Transverse colon (tissue), 4 donors: ENCODE data around the gene PROM1. TPM values are rescaled to one million over a fixed set of nuclear protein-coding genes. Genes with fewer than 3 reads are reported as not detected.

Experiments
- DNase-seq: peaks from one replicate; pipeline ENCODE4 v3.0.0-alpha.2; 2019
- H3K27ac ChIP-seq, 4 donors: fragments of 200-600 bp; sonication (generic); 2 replicates each; pipeline ENCODE4 v1.5.1; 2016 to 2018; ENCODE audit warnings: inconsistent platforms in 4 of 4
- H3K27me3 ChIP-seq: fragments of 200-600 bp; sonication (generic); 2 replicates; pipeline ENCODE4 v1.5.1; 2017; ENCODE audit warnings: inconsistent platforms
- H3K36me3 ChIP-seq, 4 donors: fragments of 200-600 bp; sonication (generic); 2 replicates each; pipeline ENCODE4 v1.5.1; 2017 to 2019; ENCODE audit warnings: inconsistent platforms in 4 of 4
- H3K4me1 ChIP-seq, 4 donors: fragments of 200-600 bp; sonication (generic); 2 replicates each; pipeline ENCODE4 v1.5.1; 2017 to 2020; ENCODE audit warnings: inconsistent platforms in 4 of 4
- H3K4me3 ChIP-seq, 4 donors: fragments of 200-600 bp; sonication (generic); 1 replicate in 1 of 4; 2 replicates in 3 of 4; pipeline versions ENCODE4 v1.5.1 to v1.6.1; 2017 to 2019; ENCODE audit warnings: inconsistent platforms in 4 of 4
- H3K9me3 ChIP-seq, 2 donors: fragments of 200-600 bp; sonication (generic); 2 replicates each; pipeline ENCODE4 v1.5.1; 2017 to 2019; ENCODE audit warnings: inconsistent platforms in 2 of 2
- CTCF ChIP-seq, 5 experiments: fragments of 200-600 bp in 3 of 5; fragments of 450-650 bp in 2 of 5; sonication (generic) in 3 of 5; IDR thresholded peaks; 1 replicate in 2 of 5; 2 replicates in 3 of 5; pipeline ENCODE4 v1.5.1; 2016 to 2017; ENCODE audit warnings: antibody characterized with exemption in 5 of 5, inconsistent platforms in 3 of 5, mild to moderate bottlenecking in 2 of 5, moderate library complexity in 1 of 5
- EP300 ChIP-seq: sonication (generic); formaldehyde crosslinking; IDR thresholded peaks from one replicate; pipeline ENCODE4 v1.6.1; 2017; ENCODE audit warnings: antibody characterized with exemption, low read depth
- POLR2A ChIP-seq: fragments of 450-650 bp; IDR thresholded peaks from one replicate; pipeline ENCODE4 v1.6.1; 2016; ENCODE audit warnings: antibody characterized with exemption, mild to moderate bottlenecking, moderate library complexity
- POLR2AphosphoS5 ChIP-seq, 3 donors: sonication (generic); formaldehyde crosslinking; IDR thresholded peaks; one replicate each; pipeline ENCODE4 v1.6.1; 2016; ENCODE audit warnings: antibody characterized with exemption in 3 of 3
- WGBS, 2 donors: methylation state at CpG; one replicate each; pipeline ENCODE4 v1.1.5; 2018; ENCODE audit warnings: low coverage in 1 of 2; 5-methylcytosine and 5-hydroxymethylcytosine counted together
- in situ Hi-C, 4 donors: fragments of 200-750 bp; cut with MboI; loops; one replicate each; pipeline versions ENCODE4 v1.15.0 to v1.15.1; 2017; ENCODE audit warnings: low sequenced_read_pairs in 3 of 4, low pct_ligation_motif_present in 1 of 4, low pct_unique_long_range_greater_than_20kb in 1 of 4
- intact Hi-C: fragments of 100-400 bp; cut with DNase I; formaldehyde crosslinking; loops from one replicate; pipeline ENCODE4 v1.15.1; 2023; ENCODE audit warnings: low total_unique reads
- total RNA-seq, 4 donors: library from RNA; depleted of rRNA; stranded (reverse); fragments of >200 nt; gene quantifications; one replicate each; pipeline ENCODE4 v1.1.0, GENCODE V29; 2016

PROM1 gene
- total RNA-seq, 4 donors from 2014 or later, result 35.2 to 236 (median 170) TPM

GRCh38 chr4:15963576-15963975 lies 120.2 kb downstream of the PROM1 start:
- WGBS, 2 donors, result 27 to 67% methylated on average over 1 to 4 of the region's 4 CpGs
- Histone ChIP-seq H3K4me1 (peaks cover 0 to 15% (median 7%) of the 10 kb centered on the region in 4 donors), H3K27ac (no peak overlapping the region), H3K4me3 (no peak overlapping the region), H3K36me3 (no peaks in the 10 kb centered on the region), H3K9me3 (no peaks in the 10 kb centered on the region), H3K27me3 (no peaks in the 10 kb centered on the region)
- TF ChIP-seq POLR2A, result no peak
- no peak for TF ChIP-seq CTCF (IDR thresholded peaks at IDR 0.05)
- no peak for TF ChIP-seq POLR2AphosphoS5 (IDR thresholded peaks at IDR 0.05)
- TF ChIP-seq EP300, result no peak
- in situ Hi-C loops (loop anchor here in 1 of 4 donors (10.0 to 25.0 kb wide), 2 partner anchors 229 to 476 kb away; no protein-coding TSS in a partner anchor), intact Hi-C loops (no loop called here)
- DNase-seq, result no peak

GRCh38 chr4:15963001-15963451 lies 120.8 kb downstream of the PROM1 start, which contains the start of gene FGFBP2:
Gene FGFBP2 (minus strand): TSS chr4:15963175. CDS start chr4:15963129, 46 bp downstream.
- intact Hi-C loops, result no loop called here
- H3K4me1 ChIP-seq, result peaks cover 0 to 15% (median 7%) of the 10 kb centered on the region in 4 donors
- H3K27me3 ChIP-seq, result no peaks in the 10 kb centered on the region
- in situ Hi-C loops, result loop anchor here in 1 of 4 donors (10.0 to 25.0 kb wide), 2 partner anchors 228 to 476 kb away; no protein-coding TSS in a partner anchor
- H3K36me3 ChIP-seq, result no peaks in the 10 kb centered on the region
- TF ChIP-seq POLR2AphosphoS5 (IDR thresholded peaks at IDR 0.05), result no peak
- no peak for TF ChIP-seq EP300
- peak; percentile 36 to 57 (median 43) for TF ChIP-seq CTCF (IDR thresholded peaks at IDR 0.05)
- no peak for TF ChIP-seq POLR2A
- H3K27ac ChIP-seq, result no peak within 1 kb of the TSS
- DNase-seq, result peak; percentile 59
- no peak within 1 kb of the TSS for H3K4me3 ChIP-seq
- 30% methylated on average over 9 of the region's 9 CpGs; no CpG with 5 or more reads in 1 of the 2 donors for WGBS, 2 donors
- H3K9me3 ChIP-seq, result no peaks in the 10 kb centered on the region

GRCh38 chr4:15961781-15962510 lies 121.9 kb downstream of the PROM1 start:
- no peaks in the 10 kb centered on the region for H3K9me3 ChIP-seq
- DNase-seq, result no peak
- H3K36me3 ChIP-seq, result no peaks in the 10 kb centered on the region
- in situ Hi-C loops, result loop anchor here in 1 of 4 donors (10.0 to 25.0 kb wide), 2 partner anchors 227 to 475 kb away; no protein-coding TSS in a partner anchor
- H3K4me3 ChIP-seq, result no peak overlapping the region
- intact Hi-C loops, result no loop called here
- H3K27ac ChIP-seq, result no peak overlapping the region
- peaks cover 0 to 15% (median 7%) of the 10 kb centered on the region in 4 donors for H3K4me1 ChIP-seq
- H3K27me3 ChIP-seq, result no peaks in the 10 kb centered on the region
- TF ChIP-seq POLR2AphosphoS5 (IDR thresholded peaks at IDR 0.05) (no peak), CTCF (IDR thresholded peaks at IDR 0.05) (no peak), POLR2A (no peak), EP300 (no peak)
- whole genome bisulfite sequencing, 2 donors, result 68 to 86% methylated on average over 7 to 16 of the region's 16 CpGs

- no peaks in the 10 kb centered on the region for H3K9me3 ChIP-seq
- TF ChIP-seq CTCF (IDR thresholded peaks at IDR 0.05) (no peak), POLR2A (no peak), POLR2AphosphoS5 (IDR thresholded peaks at IDR 0.05) (no peak)
- H3K4me3 ChIP-seq, result no peak overlapping the region
- no peaks in the 10 kb centered on the region for H3K27me3 ChIP-seq
- no peak overlapping the region for H3K27ac ChIP-seq
- in situ Hi-C loops (loop anchor here in 2 of 4 donors (10.0 to 25.0 kb wide), 3 partner anchors 74 to 471 kb away; no protein-coding TSS in a partner anchor), intact Hi-C loops (loop anchor here (10.0 kb wide), 1 partner anchor 74 kb away; no protein-coding TSS in a partner anchor)
- WGBS, 2 donors, result 76 to 86% methylated on average over 2 of the region's 2 CpGs
- no peaks in the 10 kb centered on the region for H3K36me3 ChIP-seq
- DNase-seq, result no peak
- H3K4me1 ChIP-seq, result peaks cover 0 to 10% (median 4%) of the 10 kb centered on the region in 4 donors
Observed at GRCh38 chr4:15958562-15958961, 125.3 kb downstream of the PROM1 start.
